Mucosa of descending colon (tissue), 3 donors: Measurements from ENCODE around the gene ZFHX2. TPM values are rescaled to one million over a fixed set of nuclear protein-coding genes. Genes with fewer than 3 reads are reported as not detected.

Experiments used
- ATAC-seq: fragments of 200-7000 bp; cut with Tn5 transposase; one replicate; pipeline ENCODE4 v1.9.1; 2020; ENCODE audit warnings: mild to moderate bottlenecking, moderate library complexity
- DNase-seq, 3 donors: peaks; one replicate each; pipeline ENCODE4 v3.0.0-alpha.2; 2020
- H3K36me3 ChIP-seq: fragments of 200-600 bp; one replicate; pipeline ENCODE4 v1.8.0; 2021; ENCODE audit warnings: low read depth, mild to moderate bottlenecking
- H3K4me1 ChIP-seq: fragments of 200-600 bp; one replicate; pipeline ENCODE4 v1.8.0; 2021; ENCODE audit warnings: low read depth, mild to moderate bottlenecking
- H3K4me3 ChIP-seq: fragments of 200-600 bp; one replicate; pipeline ENCODE4 v1.8.0; 2021; ENCODE audit warnings: mild to moderate bottlenecking
- H3K9me3 ChIP-seq: fragments of 200-600 bp; one replicate; pipeline ENCODE4 v1.8.0; 2021; ENCODE audit warnings: mild to moderate bottlenecking
- intact Hi-C, 2 donors: fragments of 100-400 bp; cut with DNase I in 1 of 2; cut with micrococcal nuclease in 1 of 2; formaldehyde crosslinking; loops; one replicate each; pipeline versions ENCODE4 v1.11.0 to v1.11.1; 2022; cut with DNase I, micrococcal nuclease
- total RNA-seq, 3 donors: library from RNA; stranded (reverse); fragmentation: NEBNext Ultra II Directional in 2 of 3; extraction: Animal tissue kit (Norgen Biotek cat#: 25700) in 2 of 3; gene quantifications; one replicate each; pipeline versions ENCODE4 v1.2.1 to v1.2.4, GENCODE V29; 2021 to 2023
- TF ChIP-seq, protein P1 (sequence below): fragments of 200-600 bp; IDR thresholded peaks from one replicate; pipeline ENCODE4 v1.8.0; 2022; ENCODE audit warnings: antibody characterized with exemption, mild to moderate bottlenecking
- donor health status: DM: no; HTN: no; CAD: no; lungs with moderate emphysema.
- donor health status: DM: no; HTN: no; CAD: no.
- donor health status: DM: no; HTN: yes; CAD: no.

ZFHX2 gene
- total RNA-seq, 3 donors from 2014 or later: 0.92 to 3.2 (median 1.6) TPM

DNA sequence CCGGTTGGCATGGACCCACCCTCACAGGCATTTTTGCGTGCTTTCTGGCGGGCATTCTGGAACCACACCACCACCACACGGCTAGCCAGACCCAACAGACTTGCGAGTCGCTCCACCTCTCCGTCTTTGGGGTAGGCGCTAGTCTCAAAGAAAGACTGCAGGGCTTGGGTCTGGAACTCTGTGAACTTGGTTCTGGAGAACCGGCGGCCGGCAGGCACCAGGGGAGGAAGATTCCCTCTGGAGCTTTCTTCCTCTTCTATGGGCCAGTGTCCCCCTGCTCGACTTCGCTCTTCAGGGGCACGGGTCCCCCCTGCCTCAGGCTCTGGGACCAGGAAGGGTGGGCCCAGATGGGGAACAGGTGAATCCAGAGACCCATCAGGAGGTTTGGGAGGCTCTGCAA, 26.6 kb downstream of the ZFHX2 start:
- intact Hi-C loops: no loop called here
- DNase-seq (no peak), ATAC-seq (no peak)
- no peaks in the 10 kb centered on the region for H3K9me3 ChIP-seq
- H3K4me3 ChIP-seq: no peak overlapping the region
- TF ChIP-seq, protein P1, sequence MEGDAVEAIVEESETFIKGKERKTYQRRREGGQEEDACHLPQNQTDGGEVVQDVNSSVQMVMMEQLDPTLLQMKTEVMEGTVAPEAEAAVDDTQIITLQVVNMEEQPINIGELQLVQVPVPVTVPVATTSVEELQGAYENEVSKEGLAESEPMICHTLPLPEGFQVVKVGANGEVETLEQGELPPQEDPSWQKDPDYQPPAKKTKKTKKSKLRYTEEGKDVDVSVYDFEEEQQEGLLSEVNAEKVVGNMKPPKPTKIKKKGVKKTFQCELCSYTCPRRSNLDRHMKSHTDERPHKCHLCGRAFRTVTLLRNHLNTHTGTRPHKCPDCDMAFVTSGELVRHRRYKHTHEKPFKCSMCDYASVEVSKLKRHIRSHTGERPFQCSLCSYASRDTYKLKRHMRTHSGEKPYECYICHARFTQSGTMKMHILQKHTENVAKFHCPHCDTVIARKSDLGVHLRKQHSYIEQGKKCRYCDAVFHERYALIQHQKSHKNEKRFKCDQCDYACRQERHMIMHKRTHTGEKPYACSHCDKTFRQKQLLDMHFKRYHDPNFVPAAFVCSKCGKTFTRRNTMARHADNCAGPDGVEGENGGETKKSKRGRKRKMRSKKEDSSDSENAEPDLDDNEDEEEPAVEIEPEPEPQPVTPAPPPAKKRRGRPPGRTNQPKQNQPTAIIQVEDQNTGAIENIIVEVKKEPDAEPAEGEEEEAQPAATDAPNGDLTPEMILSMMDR: no peak
- no peaks in the 10 kb centered on the region for H3K36me3 ChIP-seq
- no peaks in the 10 kb centered on the region for H3K4me1 ChIP-seq

- no peaks in the 10 kb centered on the region for H3K36me3 ChIP-seq
- H3K4me3 ChIP-seq: no peak overlapping the region
- TF ChIP-seq, protein P1: no peak
- intact Hi-C loops: no loop called here
- H3K4me1 ChIP-seq: no peaks in the 10 kb centered on the region
- no peaks in the 10 kb centered on the region for H3K9me3 ChIP-seq
- DNase-seq (no peak), ATAC-seq (no peak)
Measured at GRCh38 chr14:23523229-23524016, 28.1 kb downstream of the ZFHX2 start.

DNA sequence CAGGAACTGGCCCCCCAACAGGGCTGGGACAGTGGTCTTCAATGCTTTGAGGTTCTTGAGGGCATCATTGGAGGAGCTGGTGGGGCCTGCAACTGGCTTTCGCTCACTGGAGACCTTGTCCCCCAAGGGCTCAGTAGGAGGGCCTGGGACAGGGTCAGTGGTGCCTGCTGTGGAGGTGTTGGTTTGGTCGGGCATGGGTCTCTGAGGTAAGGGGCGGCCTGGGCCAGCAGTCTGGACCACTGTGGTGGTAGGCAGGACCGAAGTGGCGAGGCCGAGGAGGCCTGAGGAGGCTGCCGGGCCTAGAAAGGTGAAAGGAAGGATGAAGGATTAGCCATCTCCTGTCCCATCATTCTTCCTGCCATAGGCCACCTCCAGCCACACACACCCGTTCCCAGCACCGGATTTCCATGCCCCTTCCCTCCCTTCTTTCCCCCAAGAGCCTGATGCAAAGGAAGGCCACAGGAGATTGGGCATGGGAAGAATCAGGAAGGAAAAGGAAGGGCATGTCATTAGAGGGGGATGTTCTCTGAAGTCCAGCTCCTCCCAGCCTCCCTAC, 28.8 kb downstream of the ZFHX2 start:
- intact Hi-C loops: no loop called here
- ATAC-seq (no peak), DNase-seq (no peak)
- Histone ChIP-seq H3K36me3 (no peaks in the 10 kb centered on the region), H3K4me3 (no peak overlapping the region), H3K9me3 (no peaks in the 10 kb centered on the region), H3K4me1 (no peaks in the 10 kb centered on the region)
- TF ChIP-seq, protein P1: no peak

DNA sequence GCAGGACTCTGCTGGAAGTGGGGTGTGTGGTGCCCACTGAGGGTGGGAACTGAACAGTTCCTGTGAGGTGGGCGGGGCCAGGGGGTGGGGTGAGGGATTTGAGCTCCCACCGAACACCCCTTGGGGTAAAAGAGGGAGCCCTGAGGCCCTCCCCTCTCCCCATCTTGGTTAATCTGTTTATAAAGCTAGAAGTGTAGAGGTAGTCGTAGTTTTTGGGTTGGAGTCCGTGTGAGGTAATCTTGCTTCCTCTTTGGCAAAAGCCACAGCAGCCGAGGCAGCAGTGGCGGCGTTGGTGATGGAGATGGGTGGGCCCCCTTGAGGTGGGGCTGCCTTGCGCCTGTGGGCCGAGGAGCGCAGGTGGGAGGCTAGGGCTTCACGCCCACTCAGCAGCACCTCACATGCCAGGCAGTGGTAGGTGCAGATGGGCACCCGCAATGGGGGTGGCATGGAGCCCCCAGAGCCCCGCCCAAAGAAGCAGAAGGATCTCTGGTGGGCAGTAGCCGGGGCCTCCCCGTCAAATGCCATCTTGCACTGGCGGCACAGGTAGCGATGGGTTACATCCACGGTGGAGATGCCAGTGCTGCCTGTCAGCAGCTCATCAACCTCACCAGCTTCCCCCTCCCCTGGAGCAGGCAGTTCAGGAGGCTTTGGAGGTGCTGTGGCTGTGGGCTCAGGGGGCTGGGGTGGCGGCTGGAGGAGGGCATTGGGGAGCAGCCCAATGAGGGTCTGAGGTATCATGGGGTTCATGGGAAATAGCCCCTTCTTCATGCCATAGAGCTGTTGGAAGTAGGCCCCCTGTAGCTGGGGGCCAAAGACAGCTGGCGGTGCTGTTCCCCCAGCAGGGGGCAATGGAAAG, 29.6 kb downstream of the ZFHX2 start:
- H3K4me1 ChIP-seq: no peaks in the 10 kb centered on the region
- ATAC-seq (no peak), DNase-seq (no peak)
- no peaks in the 10 kb centered on the region for H3K36me3 ChIP-seq
- H3K9me3 ChIP-seq: no peaks in the 10 kb centered on the region
- TF ChIP-seq, protein P1: no peak
- intact Hi-C loops: no loop called here
- H3K4me3 ChIP-seq: no peak overlapping the region

DNA sequence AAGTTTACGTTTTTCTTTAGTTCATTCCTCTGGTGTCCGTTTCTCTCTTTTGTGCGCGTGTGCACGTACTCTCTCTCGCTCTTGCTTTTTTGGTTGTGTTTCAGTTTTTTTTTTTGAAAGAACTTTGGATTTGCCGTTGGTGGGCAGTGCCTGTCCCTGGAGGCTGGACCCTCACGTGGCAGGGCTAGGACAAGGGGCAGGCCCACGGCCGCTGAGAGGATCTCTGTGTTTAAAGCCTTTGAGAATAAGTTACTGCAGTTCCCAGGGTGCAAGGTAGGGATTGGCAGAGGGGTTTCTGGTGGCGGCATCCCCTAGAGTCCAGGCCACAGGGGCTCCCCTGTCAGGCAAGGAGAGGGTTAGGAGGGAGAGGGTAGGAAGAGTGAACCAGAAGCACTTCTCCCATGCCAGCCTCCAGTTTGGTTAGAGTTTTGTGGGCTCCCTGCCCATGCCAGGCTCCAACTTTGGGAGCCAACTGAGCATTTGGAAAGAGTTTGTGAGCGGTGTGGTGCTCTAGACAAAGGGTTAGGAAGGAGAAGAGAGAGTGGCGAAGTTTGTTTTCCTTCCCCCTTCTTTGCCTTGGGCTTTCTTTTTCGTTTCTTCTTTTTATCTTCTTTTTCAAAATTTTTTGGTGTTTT, 30.5 kb downstream of the ZFHX2 start:
- H3K4me1 ChIP-seq: no peaks in the 10 kb centered on the region
- DNase-seq (no peak), ATAC-seq (no peak)
- TF ChIP-seq, protein P1: no peak
- intact Hi-C loops: no loop called here
- no peaks in the 10 kb centered on the region for H3K9me3 ChIP-seq
- no peak overlapping the region for H3K4me3 ChIP-seq
- H3K36me3 ChIP-seq: no peaks in the 10 kb centered on the region
